Bone marrow (tissue), 2 donors: ENCODE results near the gene MAP4.
"Not testable (repeated sequence)": the region's sequence is repeated elsewhere in the genome, so short reads cannot be mapped to it uniquely, and the experiment has no call there.

ENCODE experiments used
- DNase-seq, 2 donors: peaks; one replicate each; lab custom pipeline; 2025; lab: John Stamatoyannopoulos, UW

The MAP4 gene

GRCh38 chr3:47846186-47846879, 169.9 kb downstream of the MAP4 start:
- DNase-seq: no peak

- DNase-seq: no peak
Observed at GRCh38 chr3:47841786-47842349, 174.3 kb downstream of the MAP4 start.

- DNase-seq: no peak
Observed at GRCh38 chr3:47838503-47838902, 177.7 kb downstream of the MAP4 start.

GRCh38 chr3:47836986-47837385, 179.2 kb downstream of the MAP4 start:
- DNase-seq: no peak

GRCh38 chr3:47829482-47829881, 186.7 kb downstream of the MAP4 start:
- not testable (repeated sequence) for DNase-seq

GRCh38 chr3:47825590-47825989, 190.6 kb downstream of the MAP4 start:
- no peak for DNase-seq

GRCh38 chr3:47824541-47825473, 191.4 kb downstream of the MAP4 start:
- DNase-seq: peak; percentile 55 to 56

GRCh38 chr3:47817609-47818008, 198.6 kb downstream of the MAP4 start:
- DNase-seq: no peak

- no peak for DNase-seq
Observed at GRCh38 chr3:47813551-47814177, 202.6 kb downstream of the MAP4 start.

GRCh38 chr3:47804577-47804976, 211.6 kb downstream of the MAP4 start:
- no peak for DNase-seq

GRCh38 chr3:47803480-47804025, 212.7 kb downstream of the MAP4 start:
- no peak for DNase-seq

GRCh38 chr3:47802734-47803479, 213.3 kb downstream of the MAP4 start, which contains the start of gene DHX30:
DHX30 (plus strand) TSS chr3:47803138; CDS start chr3:47810684, 7,546 bp downstream.
- peak; percentile 44 to 95 for DNase-seq
